H9 (cell line): ENCODE data around the gene NPBWR2. TPM values are rescaled to one million over a fixed set of nuclear protein-coding genes. Genes with fewer than 3 reads are reported as not detected.

Source experiments
- DNase-seq: peaks from one replicate; pipeline ENCODE4 v3.0.0-alpha.2; 2017
- H2AFZ ChIP-seq: one replicate; pipeline ENCODE4 v1.6.1; 2013; ENCODE audit warnings: mild to moderate bottlenecking, low read length, control low read depth, moderate library complexity
- H2AK5ac ChIP-seq: 2 replicates; pipeline ENCODE4 v1.6.1; 2013; ENCODE audit warnings: low read length, control low read depth, mixed read lengths; ENCODE audit not compliant: insufficient read length
- H2BK120ac ChIP-seq: one replicate; pipeline ENCODE4 v1.6.1; 2013; ENCODE audit warnings: low read depth, mild to moderate bottlenecking, low read length, control low read depth, inconsistent platforms; ENCODE audit not compliant: poor library complexity, severe bottlenecking
- H2BK12ac ChIP-seq: 2 replicates; pipeline ENCODE4 v1.6.1; 2013; ENCODE audit warnings: low read length, control low read depth, mixed read lengths, low read depth; ENCODE audit not compliant: insufficient read length
- H2BK15ac ChIP-seq: 2 replicates; pipeline ENCODE4 v1.6.1; 2013; ENCODE audit warnings: low read depth, low read length, control low read depth
- H2BK20ac ChIP-seq: one replicate; pipeline ENCODE4 v1.6.1; 2013; ENCODE audit warnings: low read depth, mild to moderate bottlenecking, low read length, control low read depth, inconsistent platforms; ENCODE audit not compliant: poor library complexity, severe bottlenecking
- H2BK5ac ChIP-seq: 2 replicates; pipeline ENCODE4 v1.6.1; 2013; ENCODE audit warnings: low read length, control low read depth, mixed read lengths; ENCODE audit not compliant: insufficient read length
- H3K14ac ChIP-seq: 2 replicates; pipeline ENCODE4 v1.6.1; 2013; ENCODE audit warnings: low read length, control low read depth; ENCODE audit not compliant: insufficient read depth
- H3K18ac ChIP-seq: 2 replicates; pipeline ENCODE4 v1.6.1; 2013; ENCODE audit warnings: low read depth, mild to moderate bottlenecking, mixed read lengths, low read length, control low read depth; ENCODE audit not compliant: insufficient read length
- H3K23ac ChIP-seq: 2 replicates; pipeline ENCODE4 v1.6.1; 2013; ENCODE audit warnings: low read length, control low read depth, mixed read lengths, low read depth; ENCODE audit not compliant: insufficient read length
- H3K23me2 ChIP-seq: 2 replicates; pipeline ENCODE4 v1.6.1; 2013; ENCODE audit warnings: low read depth, mild to moderate bottlenecking, mixed read lengths, low read length, control low read depth; ENCODE audit not compliant: insufficient read length, poor library complexity, severe bottlenecking
- H3K27ac ChIP-seq: 2 replicates; pipeline ENCODE4 v1.5.1; 2013; ENCODE audit warnings: low read length, control low read depth, mixed read lengths, low read depth; ENCODE audit not compliant: insufficient read length
- H3K27me3 ChIP-seq: 2 replicates; pipeline ENCODE4 v1.6.1; 2013; ENCODE audit warnings: low read length, control low read depth, inconsistent platforms; ENCODE audit not compliant: insufficient read depth
- H3K4ac ChIP-seq: 2 replicates; pipeline ENCODE4 v1.6.1; 2013; ENCODE audit warnings: low read depth, mild to moderate bottlenecking, control low read depth, inconsistent platforms, low read length, moderate library complexity
- H3K4me1 ChIP-seq: 2 replicates; pipeline ENCODE4 v1.6.1; 2013; ENCODE audit warnings: low read length, control low read depth, inconsistent platforms; ENCODE audit not compliant: insufficient read depth
- H3K4me2 ChIP-seq: 2 replicates; pipeline ENCODE4 v1.6.1; 2013; ENCODE audit warnings: low read length, control low read depth, mixed read lengths; ENCODE audit not compliant: insufficient read length, insufficient read depth
- H3K56ac ChIP-seq: 2 replicates; pipeline ENCODE4 v1.6.1; 2013; ENCODE audit warnings: low read depth, mild to moderate bottlenecking, mixed read lengths, low read length, control low read depth; ENCODE audit not compliant: insufficient read length
- H3K79me1 ChIP-seq: 2 replicates; pipeline ENCODE4 v1.6.1; 2013; ENCODE audit warnings: low read depth, mild to moderate bottlenecking, moderate library complexity, low read length, control low read depth, inconsistent platforms; ENCODE audit not compliant: insufficient read depth, poor library complexity, severe bottlenecking
- H3K79me2 ChIP-seq: 2 replicates; pipeline ENCODE4 v1.6.1; 2013; ENCODE audit warnings: low read length, control low read depth, inconsistent platforms; ENCODE audit not compliant: insufficient read depth
- H3K9ac ChIP-seq: 2 replicates; pipeline ENCODE4 v1.6.1; 2013; ENCODE audit warnings: low read length, control low read depth, mixed read lengths; ENCODE audit not compliant: insufficient read length; ENCODE audit errors: extremely low read depth
- H3K9me3 ChIP-seq: one replicate; pipeline ENCODE4 v1.6.1; 2013; ENCODE audit warnings: low read depth, low read length, inconsistent platforms; ENCODE audit not compliant: control insufficient read depth
- H3T11ph ChIP-seq: one replicate; pipeline ENCODE4 v1.6.1; 2013; ENCODE audit warnings: mild to moderate bottlenecking, low read length, control low read depth, inconsistent platforms
- H4K20me1 ChIP-seq: one replicate; pipeline ENCODE4 v1.6.1; 2013; ENCODE audit not compliant: control insufficient read depth, insufficient read length, insufficient read depth
- H4K5ac ChIP-seq: 2 replicates; pipeline ENCODE4 v1.6.1; 2013; ENCODE audit warnings: low read depth, mild to moderate bottlenecking, mixed read lengths, low read length, control low read depth; ENCODE audit not compliant: insufficient read length
- H4K8ac ChIP-seq: replicated peaks from 2 replicates; pipeline ENCODE4 v1.6.1; 2013; ENCODE audit warnings: low read length, control low read depth, mixed read lengths, low read depth; ENCODE audit not compliant: insufficient read length
- H4K91ac ChIP-seq: 2 replicates; pipeline ENCODE4 v1.6.1; 2013; ENCODE audit warnings: low read depth, mild to moderate bottlenecking, moderate library complexity, mixed read lengths, low read length, control low read depth; ENCODE audit not compliant: insufficient read length
- H3K27ac Mint-ChIP-seq, 3 experiments: 2 replicates in 2 of 3; 3 replicates in 1 of 3; pipeline ENCODE4 v1.8.0; 2020 to 2021; ENCODE audit warnings: mixed read lengths in 3 of 3, mild to moderate bottlenecking in 1 of 3, moderate library complexity in 1 of 3
- H3K27me3 Mint-ChIP-seq: 2 replicates; pipeline ENCODE4 v1.8.0; 2021; ENCODE audit warnings: low read depth, mild to moderate bottlenecking, moderate library complexity, mixed read lengths
- H3K36me3 Mint-ChIP-seq, 3 experiments: 2 replicates in 2 of 3; 3 replicates in 1 of 3; pipeline ENCODE4 v1.8.0; 2020 to 2021; ENCODE audit warnings: low read depth in 3 of 3, mixed read lengths in 3 of 3; ENCODE audit not compliant: insufficient read depth in 1 of 3
- H3K4me1 Mint-ChIP-seq, 2 experiments: 2 replicates each; pipeline ENCODE4 v1.8.0; 2020; ENCODE audit warnings: mixed read lengths in 2 of 2
- H3K4me3 Mint-ChIP-seq, 2 experiments: 2 replicates in 1 of 2; 3 replicates in 1 of 2; pipeline ENCODE4 v1.8.0; 2020 to 2021; ENCODE audit warnings: mild to moderate bottlenecking in 2 of 2, mixed read lengths in 2 of 2, moderate library complexity in 1 of 2
- H3K9me3 Mint-ChIP-seq, 2 experiments: 2 replicates in 1 of 2; 3 replicates in 1 of 2; pipeline ENCODE4 v1.8.0; 2020; ENCODE audit warnings: mild to moderate bottlenecking in 2 of 2, mixed read lengths in 2 of 2, moderate library complexity in 1 of 2
- CTCF ChIP-seq: fragments of 200-600 bp; sonication (generic); conservative IDR thresholded peaks from 3 replicates; pipeline ENCODE4 v1.8.0; 2021; ENCODE audit warnings: antibody characterized with exemption, mild to moderate bottlenecking
- WGBS: extraction: QIAGEN DNeasy Blood & Tissue Kit; methylation state at CpG from one replicate; pipeline ENCODE4 v1.1.7; 2013; ENCODE audit warnings: missing lambda C conversion rate, low lambda C conversion rate, mixed read lengths; ENCODE audit not compliant: insufficient read length; ENCODE audit errors: extremely low coverage; 5-methylcytosine and 5-hydroxymethylcytosine counted together
- total RNA-seq: library from RNA; stranded (reverse); gene quantifications from 2 replicates; pipeline ENCODE4 v1.2.1, GENCODE V29; 2021

The NPBWR2 gene
- total RNA-seq, 1 experiment from 2014 or later, result not detected

DNA sequence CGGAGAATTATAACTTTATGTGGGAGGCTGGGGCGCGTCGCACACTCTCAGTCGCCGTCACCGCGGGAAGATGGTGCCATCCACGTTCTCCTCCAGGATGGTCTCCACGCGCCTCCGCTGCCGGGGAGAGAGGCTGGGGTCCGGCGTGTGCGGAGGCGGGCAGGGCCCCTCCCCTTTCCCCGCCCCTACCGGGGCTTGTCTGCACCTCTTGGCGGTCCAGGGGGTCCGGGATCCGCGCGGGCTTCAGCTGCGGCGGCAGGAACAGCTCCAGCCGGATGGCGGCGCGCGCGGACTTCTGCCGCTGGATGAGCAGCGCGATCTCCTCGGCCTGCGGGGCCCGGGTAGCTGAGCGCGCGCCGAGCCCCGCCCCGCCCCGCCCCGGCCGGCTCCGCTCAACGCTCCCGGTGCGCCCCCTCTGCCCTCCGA, 24.0 kb downstream of the NPBWR2 start:
- Histone ChIP-seq H3K4me1 (no peaks in the 10 kb centered on the region), H2BK15ac (no peak overlapping the region), H2BK5ac (no peak overlapping the region), H3K4ac (no peak overlapping the region), H2BK12ac (no peak overlapping the region), H3K79me2 (no peaks in the 10 kb centered on the region), H3K27ac (no peak overlapping the region), H3K14ac (no peak overlapping the region), H4K8ac (no peak overlapping the region), H2AFZ (no peak overlapping the region), H4K5ac (no peak overlapping the region), H3K9me3 (no peaks in the 10 kb centered on the region), H3K27me3 (peaks cover 5% of the 10 kb centered on the region; the same call in 1 of the 2 replicates), H3K18ac (no peak overlapping the region), H2BK20ac (no peak overlapping the region), H3K9ac (no peak overlapping the region), H3T11ph (no peak overlapping the region), H3K4me2 (peak overlapping the region; percentile 66), H3K23ac (no peak overlapping the region), H4K91ac (no peak overlapping the region), H3K79me1 (no peaks in the 10 kb centered on the region), H2AK5ac (no peak overlapping the region), H3K23me2 (peaks cover 20% of the 10 kb centered on the region), H2BK120ac (no peak overlapping the region), H4K20me1 (no peaks in the 10 kb centered on the region), H3K56ac (no peak overlapping the region)
- Mint-ChIP-seq H3K4me1 (peaks cover 30 to 41% of the 10 kb centered on the region in 2 experiments), H3K4me3 (peak overlapping the region; percentile 50 to 77), H3K36me3 (no peaks in the 10 kb centered on the region; a peak in 1 of 7 replicates), H3K27me3 (peaks cover 68% of the 10 kb centered on the region), H3K9me3 (peaks cover 5 to 7% of the 10 kb centered on the region in 2 experiments; a peak in 4 of 5 replicates), H3K27ac (no peak overlapping the region; a peak in 1 of 7 replicates)
- peak; percentile 77 for TF ChIP-seq CTCF
- DNase-seq, result peak; percentile 87
- WGBS, result no CpG with 5 or more reads among the region's 52 CpGs
